NCI-H1105 treated with DMSO at 0.1 percent for 48 hours (cell line): Measurements from ENCODE around the gene PRKN.

Experiments used
- DNase-seq: peaks from one replicate; lab custom pipeline; 2025; lab: John Stamatoyannopoulos, UW

PRKN gene

DNA sequence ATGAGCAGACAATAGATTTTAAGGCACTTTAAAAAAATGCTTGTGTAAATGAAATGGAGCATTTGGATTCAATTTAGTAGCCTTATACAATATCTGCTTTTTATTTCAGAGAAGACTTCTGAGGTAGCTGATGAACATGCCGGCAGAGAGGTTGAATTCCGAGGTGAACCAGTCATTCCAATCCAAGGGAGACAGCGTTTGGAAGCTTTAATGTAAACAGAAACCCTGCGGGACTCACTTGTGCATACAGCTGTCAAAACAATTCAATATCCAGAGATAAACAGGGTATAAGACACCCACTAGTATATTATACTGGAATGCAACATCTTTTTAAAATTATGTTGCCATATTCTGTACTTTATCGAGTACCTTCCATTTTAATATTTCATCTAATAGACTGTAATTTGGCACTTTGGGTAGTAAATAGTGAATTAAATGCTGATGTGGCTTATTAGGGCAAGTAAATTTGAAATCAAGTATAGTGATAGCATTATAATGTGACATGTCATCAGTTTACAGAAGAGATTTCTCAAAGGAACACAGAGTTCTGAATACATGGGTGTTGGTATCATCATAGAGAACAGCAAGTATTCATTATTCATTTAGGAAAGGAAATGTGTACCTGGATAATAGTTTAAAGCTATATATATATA is 347.7 kb downstream of the PRKN start:
- DNase-seq = no peak

DNA sequence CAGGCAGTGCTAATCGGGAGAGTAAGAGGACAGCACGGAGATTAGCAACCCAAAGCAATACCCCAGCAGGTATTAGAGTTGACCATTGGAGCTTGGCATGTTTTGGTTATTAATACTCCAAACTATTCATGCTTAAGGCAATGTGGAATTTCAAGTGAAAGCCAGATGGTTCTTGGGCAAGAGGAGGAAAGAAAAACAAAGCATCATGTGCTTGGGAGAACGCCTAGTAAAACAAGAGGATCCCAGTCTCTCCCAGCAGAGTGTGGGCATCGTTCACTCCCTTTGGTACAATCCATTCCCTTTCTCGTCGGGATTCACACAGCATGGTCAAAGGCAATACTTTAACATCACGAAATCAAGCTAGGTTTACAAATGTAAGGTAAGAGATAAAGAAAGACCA is 349.8 kb downstream of the PRKN start:
- no peak for DNase-seq

- no peak for DNase-seq
Observed at GRCh38 chr6:162373868-162374267, 353.7 kb downstream of the PRKN start.

DNA sequence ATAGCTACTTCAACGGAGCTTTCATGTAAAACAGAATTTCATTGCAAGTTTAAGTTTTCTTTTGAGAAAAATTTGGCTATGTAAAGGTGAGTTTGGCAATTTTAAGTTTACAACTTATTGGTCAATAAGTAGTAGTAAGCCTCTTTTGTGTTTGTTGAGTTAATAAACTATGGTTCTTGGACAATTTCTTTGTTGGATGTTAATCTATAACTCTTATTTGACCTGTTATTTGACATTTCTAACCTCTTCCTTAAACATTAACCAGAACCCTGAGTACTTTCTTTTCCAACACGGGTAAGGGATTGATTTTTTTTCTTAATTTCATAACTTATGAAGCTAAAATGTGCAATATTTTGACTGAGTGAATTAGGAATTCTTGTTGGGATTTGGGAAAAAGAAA is 354.4 kb downstream of the PRKN start:
- DNase-seq = no peak

DNA sequence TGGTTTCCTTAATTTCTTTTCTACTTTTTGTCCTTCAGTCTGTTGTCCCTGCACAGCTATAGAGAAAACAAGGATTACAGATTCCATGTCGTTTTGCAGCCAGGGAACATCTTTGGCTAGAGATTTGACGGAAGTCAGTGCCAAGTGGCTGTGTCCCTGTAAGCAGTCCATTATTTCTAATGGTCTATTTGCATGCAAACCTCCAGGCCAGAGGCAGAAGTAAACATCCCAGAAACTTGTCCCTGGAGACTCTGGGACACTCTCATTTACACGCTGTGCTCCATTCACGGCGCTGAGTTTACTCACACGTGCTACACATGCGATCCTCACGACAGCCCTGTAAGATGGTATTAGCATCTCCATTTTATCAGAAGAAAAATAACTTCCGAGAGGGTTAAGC is 355.5 kb downstream of the PRKN start:
- DNase-seq = no peak

DNA sequence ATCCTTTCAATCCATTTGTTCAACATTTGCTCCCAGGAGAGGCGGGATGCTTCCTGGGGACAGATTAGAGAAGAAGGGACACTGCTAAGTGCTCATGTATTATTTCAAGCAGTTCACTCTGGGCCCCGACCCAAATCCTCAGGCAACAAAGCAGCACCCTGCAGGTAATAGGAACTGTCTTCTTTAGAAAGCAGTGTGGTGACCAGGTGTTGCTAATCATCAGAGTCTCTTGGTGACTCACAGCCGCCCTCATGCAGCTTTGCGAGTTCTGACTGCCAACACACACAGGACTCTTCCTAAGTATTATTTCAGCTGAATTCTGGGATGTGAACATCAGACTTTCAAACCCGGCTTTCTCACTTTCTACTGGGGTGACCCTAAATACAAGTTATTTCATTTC is 356.4 kb downstream of the PRKN start:
- no peak for DNase-seq

GRCh38 chr6:162369091-162369490 is 358.5 kb downstream of the PRKN start:
- DNase-seq = no peak

DNA sequence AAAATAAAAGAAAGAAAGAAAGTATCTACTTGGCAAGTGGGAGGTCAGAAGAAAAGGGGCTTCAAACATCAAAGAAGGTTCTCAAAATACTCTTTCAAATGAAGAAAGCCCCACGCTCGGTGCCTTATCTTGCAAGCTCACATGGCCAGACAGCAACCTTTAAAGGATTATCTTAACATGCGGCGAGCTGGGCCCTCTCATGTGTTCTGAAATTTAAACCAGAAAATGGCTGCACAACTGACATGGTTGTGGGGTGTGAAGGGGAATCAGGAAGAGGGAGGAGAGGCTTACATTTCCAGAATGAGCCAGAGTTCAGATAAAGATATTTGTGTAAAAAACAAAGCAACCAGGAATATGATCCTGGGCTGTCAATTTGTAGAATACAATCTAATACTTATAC is 363.1 kb downstream of the PRKN start:
- DNase-seq = no peak

DNA sequence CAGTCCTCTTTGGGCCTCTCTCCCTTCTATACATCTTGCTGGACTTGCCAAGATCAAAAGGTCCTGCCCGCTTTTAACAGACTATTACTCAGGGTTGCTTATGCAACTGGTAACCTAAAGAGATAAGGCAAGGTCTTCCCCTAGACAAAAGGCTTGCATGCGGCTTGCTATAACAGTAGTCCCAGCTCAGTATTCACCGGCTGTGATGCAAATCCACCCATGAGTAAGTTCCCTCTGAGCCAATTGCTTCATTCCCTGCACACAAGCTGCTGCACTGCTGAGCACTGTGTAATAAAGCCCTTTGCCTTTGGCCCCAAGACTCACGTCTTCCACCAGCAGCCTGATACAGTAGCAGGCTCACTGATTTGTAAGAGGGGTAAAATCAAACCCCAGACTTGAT is 363.8 kb downstream of the PRKN start:
- no peak for DNase-seq

DNA sequence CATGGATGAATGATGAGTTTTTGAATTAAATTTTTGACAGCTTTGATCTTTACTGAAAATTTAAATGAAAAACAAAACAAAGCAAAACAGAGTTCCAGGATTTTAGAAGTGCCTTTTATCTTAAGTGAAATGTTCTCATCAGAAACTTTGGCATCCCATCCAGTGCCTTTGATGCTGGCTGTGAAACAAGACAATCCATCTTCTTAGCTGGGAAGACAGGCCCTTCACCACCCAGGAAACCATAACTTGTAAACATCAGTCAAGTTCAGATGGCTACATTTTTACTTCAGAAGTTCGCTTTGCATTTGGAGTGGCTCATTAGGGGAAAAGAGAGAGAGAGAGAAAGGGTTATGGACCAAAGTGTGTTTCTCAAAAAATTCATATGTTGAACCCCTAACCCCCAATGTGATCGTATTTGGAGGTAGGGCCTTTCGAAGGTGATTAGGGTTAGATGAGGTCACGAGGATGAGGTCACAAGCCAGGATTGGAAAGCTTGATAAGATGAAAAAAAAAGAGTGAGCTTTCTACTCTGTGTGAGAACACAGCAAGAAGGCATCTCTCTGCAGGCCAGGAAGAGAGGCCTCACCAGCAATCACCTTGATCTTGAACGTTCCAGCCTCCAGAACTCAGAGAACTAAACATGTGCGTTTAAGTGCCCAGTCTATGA is 366.5 kb downstream of the PRKN start:
- no peak for DNase-seq

- DNase-seq = no peak
Observed at GRCh38 chr6:162358625-162359024, 368.9 kb downstream of the PRKN start.

DNA sequence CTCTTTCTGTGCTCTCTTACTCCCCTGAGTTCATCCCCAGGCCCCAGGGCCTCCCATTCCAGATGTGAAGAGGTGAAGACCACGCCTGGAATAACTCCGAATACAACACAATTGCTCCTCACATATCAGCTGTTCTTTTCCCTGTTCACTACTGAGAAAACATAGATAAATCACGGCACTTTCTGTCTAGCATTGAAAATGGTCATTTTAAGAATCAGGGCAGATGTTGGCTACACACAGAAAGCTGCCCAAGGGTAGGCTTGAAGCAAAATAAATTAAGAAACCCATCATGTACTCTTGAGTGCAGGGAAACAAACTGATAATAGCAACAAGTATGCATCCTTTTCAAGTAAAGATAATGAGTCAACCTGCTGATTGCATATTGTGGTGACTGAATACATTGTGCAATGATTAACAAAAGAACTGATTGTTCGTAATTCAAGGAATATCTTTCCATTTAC is 382.5 kb downstream of the PRKN start:
- no peak for DNase-seq

DNA sequence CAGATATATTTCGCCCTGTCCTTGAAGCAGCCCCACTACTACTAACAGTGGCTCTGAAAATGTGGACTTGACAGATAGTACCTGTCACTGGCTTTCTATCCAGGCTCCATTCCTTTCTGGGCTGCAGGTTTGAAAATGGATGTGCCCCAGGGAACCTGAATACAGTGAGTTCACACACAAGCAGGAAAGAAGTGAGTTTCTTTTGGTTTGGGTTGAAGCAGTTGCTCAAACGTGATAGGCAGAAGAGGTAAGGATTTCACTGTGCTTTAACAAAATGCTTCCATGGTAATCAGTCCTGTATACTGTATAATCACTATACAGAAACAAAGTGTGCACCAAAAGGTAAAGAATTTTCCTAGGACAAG is 382.9 kb downstream of the PRKN start:
- no peak for DNase-seq

DNA sequence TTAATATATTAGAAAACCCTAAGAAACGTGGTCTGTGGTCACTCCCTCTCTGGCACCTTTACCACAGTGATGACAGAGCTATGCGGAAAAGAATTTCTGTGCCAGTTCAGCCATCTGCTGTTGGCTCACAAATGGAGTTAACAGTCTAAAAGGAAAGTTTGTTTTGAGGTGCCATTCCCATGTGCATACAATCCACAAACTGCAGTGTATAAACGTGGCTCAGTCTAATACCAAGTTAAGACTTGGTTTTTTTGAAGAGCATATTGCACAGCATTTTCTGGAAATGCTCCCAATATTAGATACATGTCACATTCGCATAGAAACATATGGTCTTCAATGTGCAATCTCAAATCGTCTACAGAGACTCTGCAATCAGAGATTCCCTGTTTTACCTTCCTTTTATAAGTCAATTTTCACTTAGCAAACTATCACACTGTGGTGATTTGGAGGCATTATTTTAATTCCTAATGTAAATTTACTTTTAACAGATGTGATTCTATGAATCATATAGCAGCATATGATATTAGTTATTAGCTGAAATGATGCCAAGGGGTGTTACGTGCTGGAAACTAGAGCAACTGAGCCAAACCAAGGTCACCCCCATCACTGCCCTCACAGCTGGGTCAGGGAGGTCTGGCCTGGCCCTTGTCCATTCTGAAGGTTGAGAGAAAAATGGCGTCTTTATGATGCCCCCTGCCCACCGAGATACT is 383.5 kb downstream of the PRKN start:
- DNase-seq = no peak

GRCh38 chr6:162343198-162343935 is 384.2 kb downstream of the PRKN start:
- DNase-seq = no peak

GRCh38 chr6:162337412-162337811 is 390.2 kb downstream of the PRKN start:
- no peak for DNase-seq

DNA sequence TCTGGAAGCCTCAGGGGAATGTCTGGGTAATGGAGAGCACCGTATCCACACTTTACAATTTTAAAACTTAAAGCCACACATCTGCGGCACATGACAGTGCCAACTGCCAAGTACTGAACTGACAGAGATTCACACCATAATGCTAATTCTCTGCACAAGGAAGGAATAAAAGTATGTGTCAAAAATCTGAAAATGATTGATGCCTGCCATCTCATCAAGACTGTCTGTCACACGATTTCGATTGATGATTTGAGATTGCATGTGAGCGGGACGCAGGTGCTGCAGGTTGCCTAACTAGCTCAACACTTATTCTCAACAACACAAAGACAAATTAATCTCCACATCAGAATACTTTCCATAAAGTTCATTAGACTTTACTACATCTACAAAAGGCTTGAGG is 391.2 kb downstream of the PRKN start:
- DNase-seq = no peak

GRCh38 chr6:162332365-162332764 is 395.2 kb downstream of the PRKN start:
- no peak for DNase-seq

DNA sequence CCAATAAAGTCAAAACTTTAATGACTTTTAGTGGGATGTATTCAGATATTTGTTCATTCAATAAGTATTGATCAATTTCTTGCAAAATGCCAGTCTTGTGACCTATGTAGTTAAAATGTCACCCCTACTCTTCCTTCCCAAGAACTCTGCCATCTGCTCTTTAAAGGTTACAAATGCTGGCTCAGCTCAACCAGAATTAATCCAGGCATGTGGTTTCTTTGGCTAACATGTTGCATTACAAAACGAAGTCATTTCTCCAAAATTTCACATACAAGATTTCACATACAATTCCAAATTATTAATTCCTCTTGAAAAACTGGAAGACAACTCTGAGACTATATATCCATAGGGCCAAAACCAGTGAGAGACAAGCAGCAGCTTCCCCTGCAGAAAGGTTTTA is 395.7 kb downstream of the PRKN start:
- no peak for DNase-seq

GRCh38 chr6:162325826-162326225 is 401.7 kb downstream of the PRKN start:
- DNase-seq = no peak

GRCh38 chr6:162325051-162325450 is 402.5 kb downstream of the PRKN start:
- no peak for DNase-seq

DNA sequence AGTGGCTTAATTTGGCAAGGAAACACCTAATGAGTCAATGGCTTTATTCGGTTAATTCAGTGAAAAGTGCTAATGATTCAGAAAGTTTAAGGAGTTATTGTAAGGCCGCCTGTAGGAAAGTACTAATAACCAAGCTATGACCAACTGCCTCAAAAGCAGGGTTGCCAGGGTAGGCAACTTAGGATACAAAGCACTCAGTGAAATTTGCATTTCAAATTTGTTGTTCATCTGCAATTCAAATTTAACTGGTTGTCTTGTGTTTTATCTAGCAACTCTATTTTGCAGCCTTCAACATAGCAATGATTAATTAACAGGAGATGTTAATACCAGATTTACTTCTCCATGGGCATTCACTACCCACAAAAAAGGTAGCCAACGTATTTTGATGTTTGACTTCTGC is 412.3 kb downstream of the PRKN start:
- DNase-seq = no peak
